RWPE1 (cell line): Measurements from ENCODE around the gene ELN.

ENCODE experiments used
- CTCF ChIA-PET: fragments of 350-600 bp; sonication (Branson Sonifier 250); formaldehyde crosslinking; extraction: SDS; loops from one replicate; lab custom pipeline; 2021; lab: Yijun Ruan, JAX
- POLR2A ChIA-PET: fragments of 400-600 bp; formaldehyde crosslinking; extraction: SDS; loops from one replicate; lab custom pipeline; 2020; ENCODE audit warnings: antibody characterized with exemption; ENCODE audit not compliant: low non-redundant PET; lab: Yijun Ruan, JAX
- DNase-seq: peaks from one replicate; pipeline ENCODE4 v3.0.0; 2012; ENCODE audit warnings: low spot score
- H3K27ac ChIP-seq: fragments of 450-650 bp; 2 replicates; pipeline ENCODE4 v1.5.1; 2017
- CTCF ChIP-seq: fragments of 450-650 bp; conservative IDR thresholded peaks from 2 replicates; pipeline ENCODE4 v1.5.1; 2017; ENCODE audit warnings: low read depth, mild to moderate bottlenecking

ELN gene

DNA sequence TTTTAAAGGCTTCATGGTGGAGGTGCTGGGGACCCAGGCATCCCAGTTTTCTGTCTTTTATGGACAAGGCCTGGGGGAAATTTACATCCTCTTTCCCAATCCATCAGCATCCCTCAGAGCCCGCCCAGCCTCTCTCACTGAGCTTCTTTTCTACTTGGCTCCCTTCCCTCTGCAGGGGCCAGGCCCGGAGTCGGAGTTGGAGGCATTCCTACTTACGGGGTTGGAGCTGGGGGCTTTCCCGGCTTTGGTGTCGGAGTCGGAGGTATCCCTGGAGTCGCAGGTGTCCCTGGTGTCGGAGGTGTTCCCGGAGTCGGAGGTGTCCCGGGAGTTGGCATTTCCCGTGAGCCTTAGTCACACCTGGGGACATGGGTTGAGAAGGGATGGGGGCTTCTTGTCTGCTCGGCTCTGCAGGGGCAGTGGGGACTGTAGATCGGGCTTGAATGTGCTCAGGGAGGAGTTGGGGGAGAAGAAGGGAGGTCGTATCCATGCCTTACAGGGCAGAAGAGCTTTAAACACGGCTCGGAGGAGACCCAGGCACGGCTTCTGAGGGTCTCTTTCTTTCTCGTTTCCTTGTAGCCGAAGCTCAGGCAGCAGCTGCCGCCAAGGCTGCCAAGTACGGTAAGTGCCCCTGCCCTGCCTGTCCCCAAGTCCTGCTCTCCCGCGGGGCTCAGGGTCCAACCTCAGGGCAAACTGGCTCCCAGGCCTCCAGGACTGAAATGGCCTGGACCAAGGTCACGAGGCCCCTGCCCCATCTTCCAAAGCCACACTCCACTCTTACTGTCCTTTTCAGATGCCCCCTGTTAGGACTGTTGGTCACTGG lies 28.3 kb downstream of the ELN start:
- DNase-seq = no peak
- no peak overlapping the region for H3K27ac ChIP-seq
- TF ChIP-seq CTCF = no peak
- POLR2A ChIA-PET = no interaction called here
- CTCF ChIA-PET = interaction anchor here (0.7 to 1.3 kb wide), 2 partner anchors 150 to 321 kb away, joined by 3 read pairs; no protein-coding TSS in a partner anchor

- ChIA-PET POLR2A (no interaction called here), CTCF (interaction anchor here (0.6 kb wide), 1 partner anchor 332 kb away, joined by 3 read pairs; no protein-coding TSS in a partner anchor)
- no peak for TF ChIP-seq CTCF
- H3K27ac ChIP-seq = no peak overlapping the region
- no peak for DNase-seq
These were observed 29.4 kb downstream of the ELN start for GRCh38 chr7:74057216-74057925.

DNA sequence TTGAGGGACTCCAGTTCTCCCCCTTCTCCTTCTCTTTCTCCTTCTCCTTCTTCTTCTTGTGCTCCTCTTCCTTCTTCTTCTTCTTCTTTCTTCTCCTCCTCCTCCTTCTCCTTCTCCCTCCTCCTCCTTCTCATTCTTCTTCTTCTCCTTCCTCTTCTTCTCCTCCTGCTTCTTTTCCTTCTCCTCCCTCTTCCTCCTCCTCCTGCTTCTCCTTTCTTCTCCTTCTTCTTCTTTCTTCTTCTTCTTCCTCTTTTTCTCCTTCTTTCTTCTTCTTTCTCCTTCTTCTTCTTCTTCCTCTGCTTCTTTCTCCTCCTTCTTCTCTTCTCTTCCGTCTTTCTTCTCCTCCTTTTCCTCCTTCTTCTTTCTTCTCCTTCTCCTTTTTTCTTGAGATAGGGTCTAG lies 30.0 kb downstream of the ELN start:
- TF ChIP-seq CTCF = no peak
- no peak overlapping the region for H3K27ac ChIP-seq
- CTCF ChIA-PET = interaction anchor here (0.6 kb wide), 1 partner anchor 331 kb away, joined by 3 read pairs; no protein-coding TSS in a partner anchor
- POLR2A ChIA-PET = no interaction called here
- DNase-seq = no peak

- H3K27ac ChIP-seq = peak overlapping the region; percentile 15; the same call in 1 of the 2 replicates
- ChIA-PET POLR2A (no interaction called here), CTCF (no interaction called here)
- TF ChIP-seq CTCF = no peak
- DNase-seq = no peak
These were observed 30.5 kb downstream of the ELN start for GRCh38 chr7:74058486-74058885.

- peak overlapping the region; percentile 94 for H3K27ac ChIP-seq
- TF ChIP-seq CTCF = no peak
- ChIA-PET POLR2A (no interaction called here), CTCF (interaction anchor here (0.7 to 1.0 kb wide), 2 partner anchors 9 to 138 kb away, joined by 3 to 9 read pairs; no protein-coding TSS in a partner anchor)
- DNase-seq = no peak
These were observed 31.1 kb downstream of the ELN start for GRCh38 chr7:74059037-74059436.

DNA sequence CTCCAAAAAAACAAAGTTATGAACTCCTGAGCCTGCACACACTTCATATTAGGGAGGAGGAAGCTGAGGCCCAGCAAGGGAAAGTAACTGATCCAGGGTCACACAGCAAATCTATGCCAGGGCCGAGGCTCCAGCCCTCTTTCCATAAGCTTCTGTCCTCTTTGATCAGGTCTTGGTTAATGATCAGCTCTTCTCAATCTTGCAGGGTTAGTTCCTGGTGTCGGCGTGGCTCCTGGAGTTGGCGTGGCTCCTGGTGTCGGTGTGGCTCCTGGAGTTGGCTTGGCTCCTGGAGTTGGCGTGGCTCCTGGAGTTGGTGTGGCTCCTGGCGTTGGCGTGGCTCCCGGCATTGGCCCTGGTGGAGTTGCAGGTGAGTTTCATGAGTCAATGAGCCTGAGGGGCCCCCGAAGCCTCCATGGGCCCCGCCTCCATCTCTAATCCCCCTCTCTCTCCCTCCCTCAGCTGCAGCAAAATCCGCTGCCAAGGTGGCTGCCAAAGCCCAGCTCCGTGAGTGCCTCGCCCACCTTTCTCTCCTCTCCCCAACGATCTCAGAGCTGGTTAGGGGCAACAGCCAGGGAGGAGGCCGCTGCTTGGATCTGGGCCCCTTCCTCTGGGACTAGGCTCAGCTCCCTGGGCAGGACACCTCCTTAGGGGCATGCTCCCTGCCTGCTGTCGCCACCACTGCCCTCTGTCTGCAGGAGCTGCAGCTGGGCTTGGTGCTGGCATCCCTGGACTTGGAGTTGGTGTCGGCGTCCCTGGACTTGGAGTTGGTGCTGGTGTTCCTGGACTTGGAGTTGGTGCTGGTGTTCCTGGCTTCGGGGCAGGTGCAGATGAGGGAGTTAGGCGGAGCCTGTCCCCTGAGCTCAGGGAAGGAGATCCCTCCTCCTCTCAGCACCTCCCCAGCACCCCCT lies 32.0 kb downstream of the ELN start:
- peak; percentile 71 for TF ChIP-seq CTCF
- peak; percentile 86 for DNase-seq
- peak overlapping the region; percentile 94 for H3K27ac ChIP-seq
- ChIA-PET CTCF (interaction anchor here (0.5 to 1.6 kb wide), 9 partner anchors 8 to 341 kb away, joined by 3 to 9 read pairs (median 3); no protein-coding TSS in a partner anchor), POLR2A (no interaction called here)
